ENCODE results near the gene LIG3.

LIG3 gene

DNA sequence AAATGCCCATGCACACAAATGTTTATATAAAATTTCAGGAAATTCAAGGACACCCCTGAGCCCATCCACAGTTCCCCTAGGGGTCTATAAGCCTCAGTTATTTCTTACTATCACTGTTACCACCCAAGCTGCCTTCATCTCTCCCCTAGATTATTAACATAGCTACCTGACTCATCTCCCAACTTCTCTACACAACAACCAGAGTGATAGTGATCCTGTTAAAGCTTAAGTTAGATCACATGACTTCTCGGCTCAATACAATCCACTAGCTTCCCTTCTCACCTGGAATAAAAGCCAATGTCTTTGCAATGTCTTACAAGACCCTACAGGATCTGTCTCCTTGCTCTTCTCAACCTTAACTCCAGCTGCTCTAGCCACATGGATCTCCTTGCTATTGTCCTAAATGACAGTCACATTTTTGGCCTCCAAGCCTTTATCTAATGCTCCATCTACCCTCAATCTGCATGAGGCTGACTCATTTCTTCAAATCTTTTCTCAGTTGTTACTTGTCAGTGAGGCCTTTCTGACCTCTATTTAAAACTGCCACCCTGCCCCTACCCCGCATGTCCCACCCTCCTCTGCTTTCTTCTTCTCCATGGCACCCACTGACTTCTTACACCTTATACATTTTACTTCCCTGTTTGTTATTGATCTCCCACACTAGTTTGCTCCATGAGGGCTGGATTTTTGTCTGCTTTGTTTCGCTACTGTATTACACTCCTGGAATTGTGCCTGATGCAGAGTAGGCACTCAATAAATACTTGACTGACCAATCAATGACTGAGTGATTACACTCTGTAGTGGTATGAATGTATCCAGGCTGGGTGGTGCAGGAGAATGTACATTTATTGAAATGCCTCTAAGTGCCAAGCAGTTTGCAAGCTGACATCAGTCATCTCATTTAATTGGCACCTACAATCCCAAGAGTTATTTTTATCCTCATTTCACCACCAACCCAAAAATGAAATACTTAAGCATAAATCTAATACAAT, 5.2 kb upstream of the LIG3 start:
- Histone ChIP-seq H3K27me3 (ENCODE audit: control insufficient read depth, insufficient read depth, low read length) (no peaks in the 10 kb centered on the region), H3K27ac (no peak overlapping the region), H3K9ac (no peak overlapping the region), H3K79me2 (no peaks in the 10 kb centered on the region), H3K4me1 (peaks cover 4% of the 10 kb centered on the region), H2AFZ (no peak overlapping the region), H3K9me3 (ENCODE audit: control insufficient read depth, low read length) (no peaks in the 10 kb centered on the region), H3K36me3 (ENCODE audit: control insufficient read depth, insufficient read depth, low read length) (no peaks in the 10 kb centered on the region), H3K4me3 (ENCODE audit: low read depth, low read length) (no peak overlapping the region), H3K4me2 (ENCODE audit: low read length) (no peak overlapping the region)
- TF ChIP-seq, protein P1, sequence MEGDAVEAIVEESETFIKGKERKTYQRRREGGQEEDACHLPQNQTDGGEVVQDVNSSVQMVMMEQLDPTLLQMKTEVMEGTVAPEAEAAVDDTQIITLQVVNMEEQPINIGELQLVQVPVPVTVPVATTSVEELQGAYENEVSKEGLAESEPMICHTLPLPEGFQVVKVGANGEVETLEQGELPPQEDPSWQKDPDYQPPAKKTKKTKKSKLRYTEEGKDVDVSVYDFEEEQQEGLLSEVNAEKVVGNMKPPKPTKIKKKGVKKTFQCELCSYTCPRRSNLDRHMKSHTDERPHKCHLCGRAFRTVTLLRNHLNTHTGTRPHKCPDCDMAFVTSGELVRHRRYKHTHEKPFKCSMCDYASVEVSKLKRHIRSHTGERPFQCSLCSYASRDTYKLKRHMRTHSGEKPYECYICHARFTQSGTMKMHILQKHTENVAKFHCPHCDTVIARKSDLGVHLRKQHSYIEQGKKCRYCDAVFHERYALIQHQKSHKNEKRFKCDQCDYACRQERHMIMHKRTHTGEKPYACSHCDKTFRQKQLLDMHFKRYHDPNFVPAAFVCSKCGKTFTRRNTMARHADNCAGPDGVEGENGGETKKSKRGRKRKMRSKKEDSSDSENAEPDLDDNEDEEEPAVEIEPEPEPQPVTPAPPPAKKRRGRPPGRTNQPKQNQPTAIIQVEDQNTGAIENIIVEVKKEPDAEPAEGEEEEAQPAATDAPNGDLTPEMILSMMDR (IDR thresholded peaks at IDR 0.05): no peak

DNA sequence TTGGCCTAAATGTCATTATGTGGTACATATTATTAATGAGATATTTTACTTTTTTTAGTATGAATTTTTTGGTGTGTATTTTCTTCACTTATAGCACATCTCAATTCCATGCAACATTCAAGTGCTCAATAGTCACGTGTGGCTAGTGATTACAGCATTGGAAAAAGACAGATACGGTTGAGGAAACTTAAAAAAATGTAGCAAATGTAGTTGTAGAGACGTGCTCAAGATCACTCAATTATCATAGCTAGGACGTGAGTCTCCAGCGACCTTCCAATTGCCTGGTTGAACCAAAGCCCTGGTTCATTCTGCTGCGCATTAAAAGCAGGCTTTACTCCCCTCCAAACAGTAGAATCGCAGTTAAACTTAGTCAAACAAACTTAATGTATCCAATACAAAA, 1.2 kb upstream of the LIG3 start:
- Histone ChIP-seq H3K36me3 (ENCODE audit: control insufficient read depth, insufficient read depth, low read length) (no peaks in the 10 kb centered on the region), H3K79me2 (peaks cover 10% of the 10 kb centered on the region), H3K9ac (no peak overlapping the region), H3K27me3 (ENCODE audit: control insufficient read depth, insufficient read depth, low read length) (no peaks in the 10 kb centered on the region), H3K9me3 (ENCODE audit: control insufficient read depth, low read length) (no peaks in the 10 kb centered on the region), H3K4me3 (ENCODE audit: low read depth, low read length) (no peak overlapping the region), H3K27ac (no peak overlapping the region), H3K4me2 (ENCODE audit: low read length) (no peak overlapping the region), H3K4me1 (peaks cover 10% of the 10 kb centered on the region), H2AFZ (peak overlapping the region; percentile 94)
- TF ChIP-seq, protein P1 (IDR thresholded peaks at IDR 0.05): no peak

DNA sequence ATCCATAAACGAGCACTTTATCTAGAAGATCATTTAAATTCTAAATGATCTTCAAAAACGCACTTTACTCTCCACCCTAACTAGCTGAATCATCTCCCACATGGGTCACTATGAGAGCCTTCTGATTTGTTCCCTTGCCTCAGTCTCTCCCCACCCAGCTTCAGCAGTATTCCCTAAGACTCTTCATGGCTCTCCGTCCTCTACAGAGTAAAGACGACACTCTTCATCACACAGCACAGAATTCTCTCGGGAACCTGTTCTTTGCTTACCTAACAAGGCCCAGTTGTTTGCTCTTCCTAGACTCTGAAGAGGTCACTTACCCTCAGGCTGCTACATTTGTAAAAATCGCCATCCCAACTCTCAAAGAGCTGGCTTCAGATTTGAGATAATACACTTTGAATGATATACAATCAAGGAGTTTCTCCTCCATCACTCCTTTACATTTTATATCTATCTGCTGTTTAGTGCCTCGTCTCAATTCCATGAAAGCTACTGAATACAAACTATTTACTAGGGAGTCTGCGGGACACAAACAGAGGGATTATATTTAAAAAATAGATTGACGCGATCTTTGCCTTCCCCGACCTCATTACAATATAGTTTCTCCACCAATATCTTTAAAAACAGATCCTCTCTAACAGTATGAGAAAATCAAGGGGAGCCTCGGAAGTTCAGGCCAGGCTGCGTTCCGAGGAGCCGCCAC, 511 bp upstream of the LIG3 start:
- Histone ChIP-seq H3K4me1 (peaks cover 10% of the 10 kb centered on the region), H3K4me2 (ENCODE audit: low read length) (peak overlapping the region; percentile 86), H3K9me3 (ENCODE audit: control insufficient read depth, low read length) (no peaks in the 10 kb centered on the region), H3K79me2 (peaks cover 10% of the 10 kb centered on the region), H3K4me3 (ENCODE audit: low read depth, low read length) (peak overlapping the region; percentile 66), H2AFZ (peak overlapping the region; percentile 94), H3K27me3 (ENCODE audit: control insufficient read depth, insufficient read depth, low read length) (no peaks in the 10 kb centered on the region), H3K36me3 (ENCODE audit: control insufficient read depth, insufficient read depth, low read length) (no peaks in the 10 kb centered on the region), H3K27ac (peak overlapping the region; percentile 86), H3K9ac (peak overlapping the region; percentile 41)
- TF ChIP-seq, protein P1 (IDR thresholded peaks at IDR 0.05): no peak

DNA sequence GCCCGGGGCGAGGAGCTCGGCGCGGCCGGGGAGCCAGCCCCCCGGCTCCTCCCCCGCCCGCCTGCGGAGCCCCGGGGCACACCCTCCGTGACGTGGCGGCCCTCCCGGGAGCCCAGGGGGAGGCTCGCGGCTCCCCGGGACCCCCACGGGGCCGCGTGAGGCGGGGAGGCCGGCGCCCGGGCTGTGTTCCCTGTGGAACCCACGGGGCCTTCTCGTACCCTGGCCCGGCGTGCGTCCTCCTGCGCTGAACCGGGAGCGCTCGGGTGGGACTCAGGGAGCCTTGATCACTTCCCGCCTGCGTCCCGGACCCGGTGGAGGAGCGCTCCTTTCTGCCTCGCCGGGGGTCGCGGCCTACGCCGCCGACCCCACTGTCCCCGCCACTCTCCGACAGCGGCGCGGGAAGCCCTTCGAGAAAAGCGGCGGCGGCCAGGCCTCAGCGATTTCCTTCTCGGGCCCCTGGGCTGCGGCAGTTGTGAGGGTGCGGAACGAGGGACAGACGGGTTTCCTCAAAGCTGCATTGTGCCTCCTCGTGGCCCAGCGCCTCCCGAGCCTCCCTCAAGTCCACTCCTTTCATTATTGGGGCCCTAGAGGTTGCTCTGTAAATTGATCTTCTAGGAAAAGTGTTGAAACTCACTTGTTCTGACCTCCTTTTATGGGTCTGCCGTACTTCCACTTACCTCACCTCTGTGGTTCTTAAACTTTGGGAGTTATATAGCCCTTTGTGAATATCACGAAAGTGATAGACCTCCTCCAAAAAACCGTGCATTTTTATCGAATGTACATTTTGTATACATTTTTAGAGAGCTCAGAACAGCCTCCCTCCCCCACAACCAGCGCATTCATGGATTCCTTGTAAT, 597 bp downstream of the LIG3 start:
- Histone ChIP-seq H3K4me1 (peaks cover 10% of the 10 kb centered on the region), H3K4me3 (ENCODE audit: low read depth, low read length) (peak overlapping the region; percentile 66), H3K27ac (peak overlapping the region; percentile 86), H3K9me3 (ENCODE audit: control insufficient read depth, low read length) (no peaks in the 10 kb centered on the region), H2AFZ (peak overlapping the region; percentile 94), H3K36me3 (ENCODE audit: control insufficient read depth, insufficient read depth, low read length) (no peaks in the 10 kb centered on the region), H3K27me3 (ENCODE audit: control insufficient read depth, insufficient read depth, low read length) (no peaks in the 10 kb centered on the region), H3K4me2 (ENCODE audit: low read length) (peak overlapping the region; percentile 61), H3K9ac (peak overlapping the region; percentile 68), H3K79me2 (peaks cover 10% of the 10 kb centered on the region)
- TF ChIP-seq, protein P1 (IDR thresholded peaks at IDR 0.05): peak; percentile 56

Measured in parathyroid adenoma (tissue), 2 donors.